Measurements from ENCODE around the gene ZFYVE27.
A peak's percentile ranks its signal among the peaks of the same experiment; 100 is the strongest.

ZFYVE27 gene

GRCh38 chr10:97714401-97715258 lies 22.3 kb upstream of the ZFYVE27 start:
- peak in 1 of 2 donors; percentile 40 for DNase-seq

GRCh38 chr10:97715259-97715874 lies 21.6 kb upstream of the ZFYVE27 start:
- DNase-seq, result no peak

GRCh38 chr10:97717627-97718026 lies 19.3 kb upstream of the ZFYVE27 start:
- no peak for DNase-seq

- DNase-seq, result peak; percentile 60 to 72
Observed at GRCh38 chr10:97718178-97718577, 18.8 kb upstream of the ZFYVE27 start.

GRCh38 chr10:97718659-97719142 lies 18.2 kb upstream of the ZFYVE27 start:
- DNase-seq, result no peak

- DNase-seq, result no peak
Observed at GRCh38 chr10:97719602-97720001, 17.3 kb upstream of the ZFYVE27 start.

- DNase-seq, result no peak
Observed at GRCh38 chr10:97721871-97722780, 14.8 kb upstream of the ZFYVE27 start.

- DNase-seq, result no peak
Observed at GRCh38 chr10:97723001-97723400, 13.9 kb upstream of the ZFYVE27 start.

GRCh38 chr10:97724341-97724941 lies 12.5 kb upstream of the ZFYVE27 start:
- DNase-seq, result no peak

- DNase-seq, result no peak
Observed at GRCh38 chr10:97726636-97727178, 10.2 kb upstream of the ZFYVE27 start.

- DNase-seq, result no peak
Observed at GRCh38 chr10:97729014-97729413, 7.9 kb upstream of the ZFYVE27 start.

GRCh38 chr10:97731346-97732051 lies 5.4 kb upstream of the ZFYVE27 start:
- DNase-seq, result peak; percentile 51 to 80

GRCh38 chr10:97732052-97732359 lies 4.9 kb upstream of the ZFYVE27 start:
- DNase-seq, result no peak

GRCh38 chr10:97733256-97733655 lies 3.7 kb upstream of the ZFYVE27 start:
- no peak for DNase-seq

GRCh38 chr10:97734021-97734420 lies 2.9 kb upstream of the ZFYVE27 start:
- no peak for DNase-seq

- no peak for DNase-seq
Observed at GRCh38 chr10:97736403-97736901, 476 bp upstream of the ZFYVE27 start.

GRCh38 chr10:97737770-97738265 lies 890 bp downstream of the ZFYVE27 start:
- no peak for DNase-seq

- DNase-seq, result no peak
Observed at GRCh38 chr10:97738616-97739015, 1.7 kb downstream of the ZFYVE27 start.

- DNase-seq, result no peak
Observed at GRCh38 chr10:97740613-97741012, 3.7 kb downstream of the ZFYVE27 start.

GRCh38 chr10:97743169-97743943 lies 6.4 kb downstream of the ZFYVE27 start:
- no peak for DNase-seq

Data from hippocampal formation (tissue), 2 donors.